SK-N-MC (cell line): ENCODE measurements around the gene ATXN3.

ENCODE experiments used
- EZH2 ChIP-seq: fragments of 200-600 bp; sonication (generic); IDR thresholded peaks from one replicate; pipeline ENCODE4 v1.6.1; 2017; ENCODE audit warnings: antibody characterized with exemption
- POLR2AphosphoS5 ChIP-seq: IDR thresholded peaks from 2 replicates; pipeline ENCODE4 v1.6.1; 2012; ENCODE audit warnings: mild to moderate bottlenecking, low read depth, low read length, borderline replicate concordance

- TF ChIP-seq POLR2AphosphoS5 (no peak), EZH2 (no peak)
Measured at GRCh38 chr14:92033433-92033832, 72.9 kb downstream of the ATXN3 start.
